Measurements from ENCODE around the gene HS1BP3. TPM values are rescaled to one million over a fixed set of nuclear protein-coding genes. Genes with fewer than 3 reads are reported as not detected.

The HS1BP3 gene
- total and polyA plus RNA-seq, 2 of the 13 experiments (the other 11 are each of a cell fraction or from before 2014, with no cell fraction given): 15.2 to 22.0 TPM

- no peak for TF ChIP-seq TEF (CRISPR knock-in tag; IDR thresholded peaks at IDR 0.05)
- TF ChIP-seq HOXA7 (CRISPR knock-in tag; IDR thresholded peaks at IDR 0.05): no peak
- TF ChIP-seq TBP (CRISPR knock-in tag; IDR thresholded peaks at IDR 0.05): no peak
- no peak for TF ChIP-seq ZFP62 (CRISPR knock-in tag; IDR thresholded peaks at IDR 0.05)
- TF ChIP-seq ZFYVE20 (CRISPR knock-in tag; IDR thresholded peaks at IDR 0.05; ENCODE audit: borderline replicate concordance, low read depth): no peak
- no peak for TF ChIP-seq MZF1 (CRISPR knock-in tag; IDR thresholded peaks at IDR 0.05; ENCODE audit: borderline replicate concordance)
- TF ChIP-seq KLF13 (CRISPR knock-in tag; IDR thresholded peaks at IDR 0.05): peak; percentile 21; the same call in 1 of the 2 replicates
- TF ChIP-seq NCOA2 (CRISPR knock-in tag; IDR thresholded peaks at IDR 0.05): peak; percentile 91
- TF ChIP-seq, protein P1, sequence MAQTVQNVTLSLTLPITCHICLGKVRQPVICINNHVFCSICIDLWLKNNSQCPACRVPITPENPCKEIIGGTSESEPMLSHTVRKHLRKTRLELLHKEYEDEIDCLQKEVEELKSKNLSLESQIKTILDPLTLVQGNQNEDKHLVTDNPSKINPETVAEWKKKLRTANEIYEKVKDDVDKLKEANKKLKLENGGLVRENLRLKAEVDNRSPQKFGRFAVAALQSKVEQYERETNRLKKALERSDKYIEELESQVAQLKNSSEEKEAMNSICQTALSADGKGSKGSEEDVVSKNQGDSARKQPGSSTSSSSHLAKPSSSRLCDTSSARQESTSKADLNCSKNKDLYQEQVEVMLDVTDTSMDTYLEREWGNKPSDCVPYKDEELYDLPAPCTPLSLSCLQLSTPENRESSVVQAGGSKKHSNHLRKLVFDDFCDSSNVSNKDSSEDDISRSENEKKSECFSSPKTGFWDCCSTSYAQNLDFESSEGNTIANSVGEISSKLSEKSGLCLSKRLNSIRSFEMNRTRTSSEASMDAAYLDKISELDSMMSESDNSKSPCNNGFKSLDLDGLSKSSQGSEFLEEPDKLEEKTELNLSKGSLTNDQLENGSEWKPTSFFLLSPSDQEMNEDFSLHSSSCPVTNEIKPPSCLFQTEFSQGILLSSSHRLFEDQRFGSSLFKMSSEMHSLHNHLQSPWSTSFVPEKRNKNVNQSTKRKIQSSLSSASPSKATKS (CRISPR knock-in tag; IDR thresholded peaks at IDR 0.05): peak; percentile 79; the same call in 1 of the 2 replicates
- no peak for TF ChIP-seq KDM5A (IDR thresholded peaks at IDR 0.05; ENCODE audit: borderline replicate concordance, low read length)
- peak; percentile 47 for TF ChIP-seq ZNF772 (CRISPR knock-in tag; IDR thresholded peaks at IDR 0.05)
- peak; percentile 71 for TF ChIP-seq KAT8 (CRISPR knock-in tag; IDR thresholded peaks at IDR 0.05)
- TF ChIP-seq ZNF75D (CRISPR knock-in tag; IDR thresholded peaks at IDR 0.05; ENCODE audit: borderline replicate concordance): no peak
- no peak; the same call in 1 of the 2 replicates for TF ChIP-seq HOXA5 (CRISPR knock-in tag; IDR thresholded peaks at IDR 0.05)
- TF ChIP-seq AGO1 (IDR thresholded peaks at IDR 0.05; ENCODE audit: low read depth, low read length, poor library complexity, severe bottlenecking): no peak
- TF ChIP-seq, protein P2, sequence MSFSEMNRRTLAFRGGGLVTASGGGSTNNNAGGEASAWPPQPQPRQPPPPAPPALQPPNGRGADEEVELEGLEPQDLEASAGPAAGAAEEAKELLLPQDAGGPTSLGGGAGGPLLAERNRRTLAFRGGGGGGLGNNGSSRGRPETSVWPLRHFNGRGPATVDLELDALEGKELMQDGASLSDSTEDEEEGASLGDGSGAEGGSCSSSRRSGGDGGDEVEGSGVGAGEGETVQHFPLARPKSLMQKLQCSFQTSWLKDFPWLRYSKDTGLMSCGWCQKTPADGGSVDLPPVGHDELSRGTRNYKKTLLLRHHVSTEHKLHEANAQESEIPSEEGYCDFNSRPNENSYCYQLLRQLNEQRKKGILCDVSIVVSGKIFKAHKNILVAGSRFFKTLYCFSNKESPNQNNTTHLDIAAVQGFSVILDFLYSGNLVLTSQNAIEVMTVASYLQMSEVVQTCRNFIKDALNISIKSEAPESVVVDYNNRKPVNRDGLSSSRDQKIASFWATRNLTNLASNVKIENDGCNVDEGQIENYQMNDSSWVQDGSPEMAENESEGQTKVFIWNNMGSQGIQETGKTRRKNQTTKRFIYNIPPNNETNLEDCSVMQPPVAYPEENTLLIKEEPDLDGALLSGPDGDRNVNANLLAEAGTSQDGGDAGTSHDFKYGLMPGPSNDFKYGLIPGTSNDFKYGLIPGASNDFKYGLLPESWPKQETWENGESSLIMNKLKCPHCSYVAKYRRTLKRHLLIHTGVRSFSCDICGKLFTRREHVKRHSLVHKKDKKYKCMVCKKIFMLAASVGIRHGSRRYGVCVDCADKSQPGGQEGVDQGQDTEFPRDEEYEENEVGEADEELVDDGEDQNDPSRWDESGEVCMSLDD (CRISPR knock-in tag; IDR thresholded peaks at IDR 0.05; ENCODE audit: borderline replicate concordance): peak; percentile 78; the same call in 1 of the 2 replicates
- peak; percentile 60 for TF ChIP-seq SPEN (CRISPR knock-in tag; IDR thresholded peaks at IDR 0.05; ENCODE audit: low read depth)
These were observed 66.2 kb downstream of the HS1BP3 start (continued) for GRCh38 chr2:20584399-20585358.

Data from HepG2 (cell line).